Right hindlimb (tissue), 1 donor: ENCODE data around the gene DHPS.
A peak's percentile ranks its signal among the peaks of the same experiment; 100 is the strongest.
"Not testable (repeated sequence)": the region's sequence is repeated elsewhere in the genome, so short reads cannot be mapped to it uniquely, and the experiment has no call there.

Source experiments
- DNase-seq: peaks from one replicate; pipeline ENCODE4 v3.0.0-alpha.2; 2018

DHPS gene

GRCh38 chr19:12681074-12681987 lies at the start of gene DHPS:
Gene DHPS (minus strand): TSS chr19:12681880. CDS start chr19:12681766, 114 bp downstream.
- DNase-seq, result peak; percentile 95

- DNase-seq, result no peak
These were observed 49.7 kb upstream of the DHPS start for GRCh38 chr19:12731337-12731736.

GRCh38 chr19:12730064-12730463 lies 48.4 kb upstream of the DHPS start:
- no peak for DNase-seq

GRCh38 chr19:12727745-12728433 lies 46.2 kb upstream of the DHPS start:
- no peak for DNase-seq

GRCh38 chr19:12726988-12727316 lies 45.3 kb upstream of the DHPS start:
- no peak for DNase-seq

- not testable (repeated sequence) for DNase-seq
These were observed 43.9 kb upstream of the DHPS start for GRCh38 chr19:12725612-12726011.

- peak; percentile 82 for DNase-seq
These were observed 42.2 kb upstream of the DHPS start, which contains the start of gene TNPO2 for GRCh38 chr19:12723641-12724426. Gene TNPO2 (minus strand): TSS chr19:12723932. CDS start chr19:12720977, 2,955 bp downstream.

GRCh38 chr19:12723381-12723640 lies 41.6 kb upstream of the DHPS start:
- no peak for DNase-seq

GRCh38 chr19:12722566-12723380 lies 41.1 kb upstream of the DHPS start:
- DNase-seq, result peak; percentile 97

GRCh38 chr19:12721656-12722565 lies 40.2 kb upstream of the DHPS start:
- peak; percentile 87 for DNase-seq

- no peak for DNase-seq
These were observed 39.4 kb upstream of the DHPS start for GRCh38 chr19:12720851-12721655.

- DNase-seq, result no peak
These were observed 38.6 kb upstream of the DHPS start for GRCh38 chr19:12720296-12720695.

- no peak for DNase-seq
These were observed 34.2 kb upstream of the DHPS start for GRCh38 chr19:12715929-12716328.

GRCh38 chr19:12715102-12715501 lies 33.4 kb upstream of the DHPS start:
- DNase-seq, result no peak

GRCh38 chr19:12713304-12713703 lies 31.6 kb upstream of the DHPS start:
- DNase-seq, result not testable (repeated sequence)

- not testable (repeated sequence) for DNase-seq
These were observed 30.4 kb upstream of the DHPS start for GRCh38 chr19:12712077-12712476.

- DNase-seq, result no peak
These were observed 29.5 kb upstream of the DHPS start for GRCh38 chr19:12711187-12711586.

- no peak for DNase-seq
These were observed 27.0 kb upstream of the DHPS start for GRCh38 chr19:12708641-12709040.

- no peak for DNase-seq
These were observed 24.6 kb upstream of the DHPS start for GRCh38 chr19:12706332-12706718.

- no peak for DNase-seq
These were observed 24.1 kb upstream of the DHPS start for GRCh38 chr19:12705654-12706331.
